8988T (cell line): Measurements from ENCODE around the gene ZNF213.
"Not testable (repeated sequence)": the region's sequence is repeated elsewhere in the genome, so short reads cannot be mapped to it uniquely, and the experiment has no call there.

Experiments
- DNase-seq: peaks from one replicate; pipeline ENCODE4 v3.0.0; 2011

ZNF213 gene

DNA sequence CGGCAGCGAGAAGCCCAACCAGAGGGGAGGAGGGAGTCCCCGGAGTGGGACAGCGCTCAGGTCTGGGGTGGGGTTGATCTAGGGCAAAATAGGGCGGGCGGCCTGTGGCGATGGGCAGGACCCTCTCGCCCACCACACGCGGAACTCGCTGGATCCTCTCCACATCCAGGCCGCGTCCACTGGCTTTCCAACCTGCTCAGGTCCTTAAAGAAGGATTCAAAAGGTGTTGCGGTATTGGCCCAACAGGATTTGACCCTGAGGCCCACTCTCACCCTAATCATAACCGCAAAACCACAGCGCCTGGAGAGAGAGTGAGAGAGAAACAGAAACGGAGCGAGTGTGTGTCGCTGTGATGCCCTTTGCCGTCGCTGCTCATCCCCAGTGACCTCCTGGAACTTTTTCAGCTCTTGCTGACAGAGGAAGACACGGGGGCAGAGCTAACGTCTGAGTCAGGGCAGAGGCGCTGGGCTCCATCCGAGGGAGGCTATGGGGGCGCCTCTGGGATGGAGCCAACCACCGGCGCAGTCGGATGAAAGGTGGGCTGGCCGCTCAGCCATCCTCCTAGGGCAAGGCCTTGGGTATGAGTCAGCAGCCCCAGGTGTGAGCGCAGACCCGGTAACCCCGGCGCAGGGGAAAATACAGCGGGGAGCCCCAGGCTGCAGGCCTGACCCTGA lies 36.5 kb downstream of the ZNF213 start:
- DNase-seq, result no peak

DNA sequence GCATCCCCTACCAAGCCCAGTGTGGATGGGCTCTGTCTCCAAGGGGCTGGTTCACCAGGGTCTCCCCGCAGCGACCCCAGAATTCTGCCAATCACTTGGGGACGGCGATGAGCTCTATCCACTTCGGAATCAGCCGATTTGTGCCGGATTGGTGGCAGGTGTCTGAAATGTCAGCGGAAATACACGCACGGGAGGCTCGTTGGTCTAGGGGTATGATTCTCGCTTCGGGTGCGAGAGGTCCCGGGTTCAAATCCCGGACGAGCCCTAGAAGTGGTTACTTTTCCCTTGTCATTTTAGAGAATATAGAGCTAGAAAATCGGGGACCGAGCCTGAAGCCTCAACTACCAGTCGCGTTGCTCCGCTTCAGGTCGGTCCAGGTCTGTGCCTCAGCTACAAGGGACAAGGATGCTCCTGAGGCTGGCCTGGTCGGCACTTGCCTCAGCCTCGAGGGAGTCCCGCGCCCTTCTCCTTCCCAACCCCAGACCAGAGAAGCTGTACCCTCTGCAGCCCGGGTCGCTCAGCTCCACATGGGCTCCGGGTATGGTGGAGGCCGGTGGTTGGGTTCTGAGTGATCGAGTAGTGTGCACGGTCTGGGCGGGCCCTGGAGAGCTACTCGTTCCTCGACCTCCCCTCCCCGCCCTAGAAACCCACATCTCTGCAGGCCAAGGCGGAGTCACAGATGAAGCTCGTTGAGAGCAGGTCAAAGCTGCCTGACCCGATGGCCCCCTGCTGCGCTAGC lies 37.2 kb downstream of the ZNF213 start:
- DNase-seq, result peak; percentile 50

DNA sequence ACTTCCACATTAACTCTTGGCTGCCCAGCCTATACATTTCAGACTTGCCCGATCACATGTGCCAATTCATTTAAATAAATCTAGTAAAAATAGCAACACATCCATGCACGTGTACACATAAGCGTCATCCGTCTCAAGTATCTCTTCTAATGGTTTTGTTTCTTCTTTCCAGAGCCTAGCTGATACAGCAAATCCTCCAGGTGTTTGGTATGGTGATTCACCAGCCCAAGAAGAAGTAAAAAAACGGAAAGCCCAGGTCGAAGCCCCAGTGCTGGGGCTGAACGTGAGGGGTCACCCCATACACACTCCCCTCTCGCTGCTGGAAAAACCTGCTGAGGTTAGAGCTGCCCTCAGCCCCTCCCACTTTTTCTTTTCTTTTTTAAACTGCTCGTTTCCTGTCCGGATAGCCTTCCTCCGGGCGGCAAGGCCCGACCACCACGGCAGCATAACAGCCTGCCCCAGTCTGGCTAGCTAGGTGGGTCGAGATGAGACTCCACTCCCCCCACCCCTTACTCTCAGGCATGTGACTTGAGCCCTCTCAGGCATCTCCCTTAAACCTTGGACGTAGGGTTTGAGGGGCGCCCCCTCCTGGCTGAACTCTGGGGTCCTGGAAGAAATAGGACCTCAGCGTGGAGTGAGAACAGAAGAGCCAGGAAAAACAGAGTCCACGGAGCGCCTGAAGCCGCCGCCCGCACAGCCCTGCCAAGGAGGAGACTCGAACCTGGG lies 39.2 kb downstream of the ZNF213 start:
- no peak for DNase-seq

DNA sequence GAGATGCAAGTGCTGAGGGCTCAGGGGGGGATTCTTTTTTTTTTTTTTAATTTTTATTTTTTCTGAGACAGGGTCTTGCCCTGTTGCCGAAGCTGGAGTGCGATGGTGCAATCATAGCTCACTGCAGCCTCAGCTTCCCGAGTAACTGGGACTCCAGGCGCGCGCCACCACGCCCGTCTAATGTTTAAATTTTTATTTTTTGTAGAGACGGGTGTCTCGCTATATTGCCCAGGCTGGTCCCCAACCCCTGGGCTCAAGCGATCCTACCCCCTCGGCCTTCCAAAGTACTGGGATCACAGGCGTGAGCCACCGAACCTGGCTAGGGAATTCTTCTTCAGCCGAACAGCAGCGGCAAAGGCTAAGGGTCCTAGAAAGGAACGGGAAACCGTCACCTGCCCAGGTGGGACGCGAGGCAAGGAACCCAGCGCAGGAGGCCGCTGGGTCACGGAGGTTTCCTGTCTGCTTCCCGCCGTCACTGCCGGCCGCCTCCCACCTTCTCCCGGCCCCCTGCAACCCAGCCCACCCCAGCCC lies 39.9 kb downstream of the ZNF213 start:
- DNase-seq, result no peak

DNA sequence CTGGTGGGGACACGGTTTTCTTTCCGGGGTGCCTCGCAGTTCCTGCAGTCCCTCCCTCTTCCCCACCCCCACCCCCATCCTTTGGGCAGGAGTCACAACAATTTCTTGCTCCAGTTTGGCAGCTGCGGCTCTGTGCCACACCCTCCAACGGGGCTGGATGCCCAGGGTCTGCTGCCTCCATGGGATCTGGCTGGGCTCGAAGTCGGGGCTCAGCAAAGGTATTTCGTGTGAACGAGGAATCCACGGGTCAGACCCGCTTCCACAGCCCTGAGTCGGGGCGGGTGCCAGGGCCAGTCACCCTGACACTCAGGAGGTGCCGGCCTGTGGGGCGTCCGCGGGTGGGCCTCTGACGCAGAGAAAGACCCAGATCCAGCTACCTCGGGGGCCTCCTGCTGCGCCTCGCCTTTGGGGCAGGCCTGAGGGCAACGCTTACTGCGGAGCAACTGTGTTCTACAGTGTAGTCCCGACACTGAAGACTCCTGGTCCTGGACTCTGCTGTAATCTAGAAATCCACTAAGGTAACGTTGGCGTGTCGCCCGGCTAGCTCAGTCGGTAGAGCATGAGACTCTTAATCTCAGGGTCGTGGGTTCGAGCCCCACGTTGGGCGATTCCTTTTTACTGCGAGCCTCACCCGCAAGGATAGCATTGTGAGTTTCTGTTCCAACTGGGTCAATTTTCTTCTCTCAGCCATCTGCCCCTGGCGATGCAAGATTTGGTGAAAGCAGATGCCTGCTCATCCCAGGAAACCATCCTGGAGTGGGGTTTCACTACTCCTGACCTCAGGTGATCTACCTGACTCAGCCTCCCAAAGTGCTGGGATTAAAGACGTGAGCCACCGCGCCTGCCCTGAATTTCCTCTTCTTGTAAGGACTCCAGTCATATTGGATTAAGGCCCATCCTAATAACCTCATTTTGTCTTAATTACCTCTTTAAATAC lies 40.6 kb downstream of the ZNF213 start:
- DNase-seq, result no peak

DNA sequence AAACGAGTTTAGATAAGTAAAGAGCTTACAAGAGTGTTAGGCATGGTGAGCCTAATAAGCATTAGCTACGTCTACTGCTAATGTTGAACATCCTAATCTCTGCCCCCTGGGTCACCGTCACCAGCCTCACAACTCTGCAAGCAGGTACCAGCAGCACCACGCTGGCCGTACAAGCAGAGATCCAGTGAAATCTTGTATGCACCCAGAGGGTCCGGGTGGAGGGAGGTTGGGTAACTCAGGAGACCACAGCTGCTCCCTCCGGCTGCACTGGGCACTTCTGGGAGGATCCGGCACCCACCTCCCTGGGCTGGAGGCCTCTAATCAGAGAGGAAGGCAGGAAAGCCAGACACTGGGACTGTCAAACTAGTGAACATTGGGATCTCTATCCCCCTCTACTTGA lies 44.8 kb downstream of the ZNF213 start:
- DNase-seq, result no peak

DNA sequence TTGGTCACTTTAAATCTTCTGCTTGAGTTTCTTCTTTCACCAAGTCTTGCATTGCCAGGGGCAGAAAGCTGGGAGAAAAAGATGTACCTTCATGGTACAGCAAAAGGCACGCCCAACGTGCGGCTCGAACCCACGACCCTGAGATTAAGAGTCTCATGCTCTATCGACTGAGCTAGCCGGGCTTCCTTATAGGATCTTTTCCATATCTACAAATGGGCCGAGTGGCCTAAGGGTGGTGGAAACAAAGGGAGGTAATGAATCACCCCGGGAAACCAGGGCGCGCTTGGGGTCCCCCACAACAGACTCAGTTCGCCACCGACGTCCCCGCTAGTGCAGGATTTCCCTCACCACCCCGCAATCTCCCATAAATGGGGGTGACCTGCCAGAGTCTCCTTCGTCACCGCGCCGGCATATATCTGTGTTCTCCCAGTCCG lies 45.6 kb downstream of the ZNF213 start:
- DNase-seq, result no peak

DNA sequence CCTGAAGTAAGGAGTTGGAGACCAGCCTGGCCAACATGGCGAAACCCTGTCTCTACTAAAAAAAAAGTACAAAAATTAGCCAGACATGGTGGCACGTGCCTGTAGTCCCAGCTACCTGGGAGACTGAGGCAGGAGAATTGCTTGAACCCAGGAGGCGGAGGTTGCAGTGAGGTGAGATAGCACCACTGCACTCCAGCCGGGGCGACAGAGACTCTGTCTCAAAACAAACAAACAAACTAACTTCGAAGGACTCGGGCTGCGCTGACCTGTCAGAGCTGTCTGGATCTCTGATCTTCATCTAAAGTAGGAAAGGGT lies 47.4 kb downstream of the ZNF213 start:
- DNase-seq, result not testable (repeated sequence)

DNA sequence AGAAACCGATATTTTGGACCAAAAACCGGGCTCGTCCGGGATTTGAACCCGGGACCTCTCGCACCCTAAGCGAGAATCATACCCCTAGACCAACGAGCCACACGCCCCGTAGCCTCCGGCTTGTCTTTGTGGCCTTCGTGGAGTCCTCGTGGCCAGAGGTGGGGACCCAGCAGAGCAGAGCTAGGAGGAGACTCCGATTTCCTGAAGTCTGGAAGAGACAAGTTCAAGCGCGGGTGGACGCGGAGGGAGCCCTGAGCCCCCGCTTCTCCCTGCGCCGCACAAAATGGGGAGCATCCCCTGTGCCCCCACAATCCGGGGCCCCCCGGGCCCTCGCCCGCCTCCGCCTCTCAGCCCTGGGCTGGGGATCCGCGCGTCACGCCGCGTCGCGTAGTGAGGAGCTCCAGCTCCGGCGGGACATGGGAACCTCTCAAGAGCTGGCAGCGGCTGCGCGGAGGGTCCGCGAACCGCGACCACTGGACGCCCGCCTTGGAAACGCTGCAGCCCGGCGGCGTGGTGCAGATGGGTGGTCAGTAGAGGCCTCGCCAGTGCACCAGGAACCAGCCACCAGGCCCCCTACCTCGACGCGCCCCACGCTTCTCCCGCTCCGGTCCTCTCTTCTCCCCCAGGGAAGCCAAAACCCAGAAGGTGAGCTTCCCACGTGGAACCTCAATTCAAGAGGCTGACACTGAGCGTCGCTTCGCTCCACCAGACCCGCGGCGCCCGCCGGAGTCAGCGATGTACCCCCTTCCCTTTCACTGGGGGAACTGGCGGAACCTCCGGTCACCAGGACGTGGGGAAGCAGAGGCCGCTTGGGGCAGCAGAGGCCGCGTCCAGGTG lies 48.0 kb downstream of the ZNF213 start:
- no peak for DNase-seq

DNA sequence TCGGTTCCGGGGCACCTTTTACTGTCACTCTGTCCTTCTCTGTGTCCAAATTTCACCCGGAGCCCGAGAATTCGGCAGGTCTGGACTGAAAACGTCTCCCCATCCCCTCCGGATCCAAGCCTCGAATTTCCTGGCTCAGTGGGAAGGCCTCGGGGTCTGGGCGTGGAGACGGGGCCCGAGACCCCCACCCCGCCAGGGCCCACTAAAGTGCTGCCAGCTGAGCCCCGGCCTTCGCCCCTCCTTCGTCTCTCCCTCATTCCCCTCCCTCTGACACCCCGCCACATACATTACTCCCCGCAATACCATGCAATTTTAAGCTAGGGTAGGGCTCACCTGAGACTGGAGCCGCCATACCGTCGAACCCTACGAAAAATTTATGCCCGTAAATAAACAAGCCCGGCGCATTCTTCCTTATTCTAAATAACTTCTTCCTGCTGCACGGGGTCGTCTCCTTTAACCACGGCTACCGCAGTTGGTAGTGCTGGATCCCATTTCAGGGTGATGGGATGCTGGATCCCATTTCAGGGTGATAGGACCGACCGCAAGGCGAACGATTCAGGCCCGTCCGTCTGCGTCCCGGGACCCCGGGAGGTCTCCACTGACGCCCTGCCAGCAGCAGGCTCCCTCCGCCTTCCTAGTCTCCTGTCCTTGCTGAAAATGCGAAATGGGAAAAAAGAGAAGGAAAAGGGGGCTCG lies 48.8 kb downstream of the ZNF213 start:
- no peak for DNase-seq

DNA sequence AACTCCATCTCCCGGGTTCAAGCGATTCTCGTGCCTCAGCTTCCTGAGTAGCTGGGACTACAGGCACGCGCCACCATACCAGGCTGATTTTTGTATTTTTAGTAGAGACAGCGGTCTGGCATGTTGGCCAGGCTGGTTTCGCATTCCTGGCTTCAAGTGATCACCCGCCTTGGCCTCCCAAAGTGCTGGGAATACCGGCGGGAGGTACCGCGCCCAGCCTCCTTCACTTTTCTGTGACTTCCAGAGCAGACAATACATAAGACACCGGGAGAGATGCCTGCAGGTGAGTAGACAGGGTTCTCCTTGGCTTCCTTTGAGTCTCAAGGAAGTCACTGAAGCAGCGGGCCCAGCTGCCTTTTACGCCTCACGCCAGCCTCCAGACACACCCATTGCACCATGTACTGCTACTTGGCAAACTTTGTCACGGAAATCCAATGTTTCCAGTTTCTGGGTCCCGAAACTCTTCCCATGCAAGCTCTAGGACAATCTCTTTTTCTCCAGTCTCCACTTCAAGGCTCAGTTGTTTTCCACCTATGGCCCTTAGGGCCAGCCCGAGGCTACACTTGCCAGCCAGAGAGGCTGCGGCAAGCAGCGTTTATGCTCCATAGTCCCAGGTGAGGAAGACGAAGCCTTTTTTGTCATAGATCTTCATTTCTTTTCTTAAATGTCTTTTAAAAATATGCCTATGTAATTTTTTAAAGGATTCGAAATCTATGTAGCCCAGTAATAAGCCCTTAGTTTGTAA lies 52.3 kb downstream of the ZNF213 start:
- DNase-seq, result no peak

DNA sequence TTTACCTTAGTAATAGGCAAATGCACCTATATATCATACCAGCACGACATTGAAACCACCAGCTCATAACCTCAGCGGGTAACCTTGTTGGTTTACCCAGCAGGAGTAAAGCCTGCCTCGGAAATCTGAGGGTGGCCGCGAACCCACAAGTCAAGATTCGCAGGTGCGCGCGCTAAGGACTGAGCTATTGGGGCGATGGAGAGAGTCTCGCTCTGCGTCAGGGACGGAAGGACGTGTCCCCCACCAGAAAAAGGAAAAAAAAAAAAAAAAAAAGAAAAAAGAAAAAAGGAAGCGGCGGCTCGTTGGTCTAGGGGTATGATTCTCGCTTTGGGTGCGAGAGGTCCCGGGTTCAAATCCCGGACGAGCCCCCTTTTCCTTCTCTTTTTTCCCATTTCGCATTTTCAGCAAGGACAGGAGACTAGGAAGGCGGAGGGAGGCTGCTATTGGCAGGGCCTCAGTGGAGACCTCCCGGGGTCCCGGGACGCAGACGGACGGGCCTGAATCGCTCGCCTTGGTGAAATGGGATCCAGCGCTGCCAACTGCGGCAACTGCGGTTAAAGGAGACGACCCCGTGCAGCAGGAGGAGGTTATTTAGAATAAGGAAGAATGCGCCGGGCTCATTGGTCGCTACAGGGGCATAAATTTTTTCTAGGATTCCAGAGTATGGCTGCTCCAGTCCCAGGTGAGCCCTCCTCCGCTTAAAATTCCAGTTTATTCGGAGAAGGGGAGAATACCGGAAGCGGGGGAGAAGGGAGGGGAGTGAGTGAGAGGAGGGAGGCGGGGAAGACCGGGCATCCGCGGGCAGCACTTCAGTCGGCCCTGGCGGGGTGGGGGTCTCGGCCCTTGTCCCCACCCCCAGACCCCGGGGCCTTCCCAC lies 53.2 kb downstream of the ZNF213 start, which contains the start of gene OR1F1:
OR1F1 (plus strand) TSS at position 407 of the 877 bp plus-strand sequence.
- DNase-seq, result no peak

DNA sequence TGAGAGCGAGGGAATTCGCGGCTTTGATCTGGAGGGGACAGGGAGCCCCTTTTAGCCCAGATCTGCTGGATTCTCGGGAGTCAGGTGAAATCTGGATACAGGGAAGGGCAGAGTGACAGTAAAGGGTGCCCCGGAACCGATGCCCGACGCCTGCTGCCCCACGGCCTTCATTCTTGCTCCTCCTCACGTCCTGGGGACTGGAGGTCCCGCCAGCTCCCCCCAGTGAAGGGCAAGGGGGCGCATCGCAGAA lies 53.8 kb downstream of the ZNF213 start:
- no peak for DNase-seq

DNA sequence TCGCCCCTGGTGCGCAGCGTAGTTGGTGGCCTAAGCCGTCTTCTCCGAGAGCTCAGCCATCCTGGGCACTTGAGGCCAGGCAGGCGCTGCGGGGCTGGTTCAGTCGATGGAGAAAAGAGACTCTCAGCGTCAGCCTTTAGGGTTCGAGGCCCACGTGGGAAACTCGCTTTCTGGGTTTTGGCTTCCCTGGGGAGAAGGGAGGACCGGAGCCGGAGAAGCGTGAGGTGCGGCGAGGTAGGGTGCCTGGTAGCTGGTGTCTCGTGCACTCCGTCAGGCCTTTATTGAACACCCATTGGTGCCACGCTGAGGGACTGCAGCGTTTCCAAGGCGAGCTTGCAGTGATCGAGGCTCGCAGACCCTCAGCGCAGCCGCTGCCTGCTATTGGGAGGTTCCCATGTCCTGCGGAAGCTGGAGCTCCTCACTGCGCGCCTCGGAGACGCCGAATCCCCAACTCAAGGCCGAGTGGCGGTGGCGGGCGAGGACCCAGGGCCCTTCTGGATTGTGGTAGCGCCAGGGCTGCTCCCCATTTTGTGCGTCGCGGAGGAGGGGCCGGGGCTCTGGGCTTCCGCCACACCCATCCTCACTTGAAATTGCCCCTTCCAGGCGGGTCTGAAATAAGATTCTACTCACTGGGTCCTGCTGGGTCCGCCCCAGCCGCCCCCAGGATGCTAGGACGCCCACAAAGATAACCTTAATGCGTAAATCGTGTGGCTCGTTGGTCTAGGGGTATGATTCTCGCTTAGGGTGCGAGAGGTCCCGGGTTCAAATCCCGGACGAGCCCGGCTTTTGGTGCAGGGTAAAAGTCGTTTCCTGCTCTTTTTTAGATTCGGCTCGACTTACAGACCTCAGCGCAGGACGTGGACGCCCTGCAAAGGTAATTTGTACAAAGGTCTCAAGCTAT lies 54.3 kb downstream of the ZNF213 start:
- no peak for DNase-seq

DNA sequence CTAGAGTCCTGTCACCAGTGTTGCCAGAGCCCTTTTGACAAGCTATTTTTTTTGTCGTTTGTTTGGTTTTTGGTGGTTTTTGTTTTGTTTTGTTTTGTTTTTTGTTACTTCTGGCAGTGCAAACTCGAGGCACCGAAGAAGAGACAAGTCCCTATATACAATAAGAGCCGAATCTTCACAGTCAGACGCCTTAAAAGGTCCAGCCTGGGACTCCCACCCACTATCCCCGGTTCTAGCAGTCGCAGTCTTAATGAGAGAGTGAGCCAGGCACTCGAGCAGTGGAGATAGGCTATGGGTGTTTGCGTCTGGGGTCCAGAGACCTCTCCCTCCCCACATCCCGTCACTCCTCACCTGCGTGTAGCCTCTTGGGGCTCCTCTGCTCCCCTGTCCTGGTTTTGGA lies 55.0 kb downstream of the ZNF213 start:
- DNase-seq, result no peak

DNA sequence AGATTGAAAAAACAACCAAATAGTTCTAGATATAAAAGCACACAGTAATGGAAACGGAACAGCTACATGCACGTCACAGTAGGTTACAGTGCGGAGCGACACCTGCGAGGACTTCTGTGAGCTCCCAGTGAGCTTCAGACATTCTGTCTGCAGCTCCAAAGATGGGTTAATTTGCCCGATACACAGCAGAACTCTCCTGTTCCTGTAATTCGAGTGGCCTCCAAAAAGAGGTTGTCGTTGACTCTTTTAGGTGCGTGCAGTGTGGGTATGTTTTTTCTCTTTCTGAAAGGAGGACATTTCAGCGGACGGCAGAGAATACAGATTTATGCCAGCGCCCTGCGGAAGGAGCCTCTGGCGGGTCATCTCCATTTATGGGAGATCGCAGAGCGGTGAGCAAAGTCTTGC lies 56.1 kb downstream of the ZNF213 start:
- no peak for DNase-seq
